ENCODE results near the gene ALPG. TPM values are rescaled to one million over a fixed set of nuclear protein-coding genes. Genes with fewer than 3 reads are reported as not detected.
"Not testable (repeated sequence)": the region's sequence is repeated elsewhere in the genome, so short reads cannot be mapped to it uniquely, and the experiment has no call there.

ALPG gene
- total and polyA plus RNA-seq, 2 experiments from 2014 or later, result not detected

- Histone ChIP-seq H3K27me3 (replicated peaks; ENCODE audit: insufficient read depth) (peaks cover 9% of the 10 kb centered on the region; the same call in 1 of the 2 replicates), H3K4me3 (no peak overlapping the region), H3K36me3 (ENCODE audit: low read depth) (no peaks in the 10 kb centered on the region), H3K9me2 (ENCODE audit: insufficient read depth) (no peaks in the 10 kb centered on the region), H3K9me3 (ENCODE audit: low read depth) (no peaks in the 10 kb centered on the region), H3K79me2 (ENCODE audit: insufficient read depth) (no peaks in the 10 kb centered on the region), H3F3A (ENCODE audit: insufficient read depth) (no peaks in the 10 kb centered on the region), H3K4me1 (ENCODE audit: insufficient read depth) (no peaks in the 10 kb centered on the region), H3K27ac (no peak overlapping the region), H3K9ac (no peak overlapping the region), H4K20me1 (ENCODE audit: insufficient read depth) (no peaks in the 10 kb centered on the region), H2AFZ (no peak overlapping the region), H3K4me2 (ENCODE audit: unreplicated experiment) (no peak overlapping the region)
- no peak for TF ChIP-seq EZH2 (IDR thresholded peaks at IDR 0.05; ENCODE audit: insufficient read depth, poor library complexity, severe bottlenecking)
- no peak for TF ChIP-seq EZH2phosphoT487 (IDR thresholded peaks at IDR 0.05; ENCODE audit: insufficient read depth, low read depth)
- in situ Hi-C loops (cut with MboI), result no loop called here
- DNase-seq, result no peak
- 63 to 64% methylated on average over 13 to 18 of the region's 18 CpGs for WGBS, 2 experiments (ENCODE audit: low coverage in 1 of 2, low lambda C conversion rate in 2 of 2, missing lambda C conversion rate in 2 of 2)
Measured at GRCh38 chr2:232447638-232448303, 41.1 kb downstream of the ALPG start.

DNA sequence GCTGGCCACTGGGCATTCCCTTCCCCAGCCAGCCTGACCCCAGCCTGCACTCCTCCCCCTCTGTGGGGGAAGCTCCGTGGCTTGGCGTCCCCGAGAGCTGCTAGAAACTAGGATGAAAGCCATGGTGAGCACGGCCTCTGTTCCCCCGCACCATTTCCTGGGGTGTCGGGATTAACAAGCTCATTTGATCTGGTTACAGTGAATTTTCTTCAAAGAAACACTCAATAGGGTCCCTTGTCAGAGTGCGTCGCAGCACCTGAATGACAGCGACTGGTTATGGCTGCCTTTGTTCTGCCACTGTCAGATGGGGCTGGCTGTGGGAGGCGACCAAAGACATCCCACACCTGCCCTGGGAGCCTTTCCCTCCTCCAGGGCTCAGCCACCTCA lies 41.7 kb downstream of the ALPG start:
- H3K9me3 ChIP-seq (ENCODE audit: low read depth), result no peaks in the 10 kb centered on the region
- H3K27me3 ChIP-seq (replicated peaks; ENCODE audit: insufficient read depth), result peaks cover 14% of the 10 kb centered on the region
- TF ChIP-seq EZH2phosphoT487 (IDR thresholded peaks at IDR 0.05; ENCODE audit: insufficient read depth, low read depth), result no peak
- TF ChIP-seq EZH2 (IDR thresholded peaks at IDR 0.05; ENCODE audit: insufficient read depth, poor library complexity, severe bottlenecking), result no peak
- H3K9me2 ChIP-seq (ENCODE audit: insufficient read depth), result no peaks in the 10 kb centered on the region
- WGBS, 2 experiments (ENCODE audit: low coverage in 1 of 2, low lambda C conversion rate in 2 of 2, missing lambda C conversion rate in 2 of 2), result 66 to 68% methylated on average over 10 of the region's 10 CpGs
- H2AFZ ChIP-seq, result no peak overlapping the region
- no peaks in the 10 kb centered on the region for H3K79me2 ChIP-seq (ENCODE audit: insufficient read depth)
- in situ Hi-C loops (cut with MboI), result no loop called here
- no peak overlapping the region for H3K9ac ChIP-seq
- DNase-seq, result no peak
- no peak overlapping the region for H3K27ac ChIP-seq
- no peaks in the 10 kb centered on the region for H3K4me1 ChIP-seq (ENCODE audit: insufficient read depth)
- no peaks in the 10 kb centered on the region for H3K36me3 ChIP-seq (ENCODE audit: low read depth)
- no peaks in the 10 kb centered on the region for H3F3A ChIP-seq (ENCODE audit: insufficient read depth)
- no peak overlapping the region for H3K4me2 ChIP-seq (ENCODE audit: unreplicated experiment)
- H4K20me1 ChIP-seq (ENCODE audit: insufficient read depth), result no peaks in the 10 kb centered on the region
- H3K4me3 ChIP-seq, result no peak overlapping the region

- H3K27ac ChIP-seq, result no peak overlapping the region
- H3K9ac ChIP-seq, result no peak overlapping the region
- peaks cover 24% of the 10 kb centered on the region for H3K27me3 ChIP-seq (replicated peaks; ENCODE audit: insufficient read depth)
- H3K4me3 ChIP-seq, result no peak overlapping the region
- no peak overlapping the region for H2AFZ ChIP-seq
- in situ Hi-C loops (cut with MboI), result no loop called here
- WGBS, 2 experiments (ENCODE audit: low coverage in 1 of 2, low lambda C conversion rate in 2 of 2, missing lambda C conversion rate in 2 of 2), result 64 to 69% methylated on average over 12 of the region's 12 CpGs
- H3K4me1 ChIP-seq (ENCODE audit: insufficient read depth), result no peaks in the 10 kb centered on the region
- H3K9me3 ChIP-seq (ENCODE audit: low read depth), result no peaks in the 10 kb centered on the region
- H3K9me2 ChIP-seq (ENCODE audit: insufficient read depth), result no peaks in the 10 kb centered on the region
- H3K36me3 ChIP-seq (ENCODE audit: low read depth), result no peaks in the 10 kb centered on the region
- no peak overlapping the region for H3K4me2 ChIP-seq (ENCODE audit: unreplicated experiment)
- no peak for DNase-seq
- no peaks in the 10 kb centered on the region for H4K20me1 ChIP-seq (ENCODE audit: insufficient read depth)
- no peak for TF ChIP-seq EZH2phosphoT487 (IDR thresholded peaks at IDR 0.05; ENCODE audit: insufficient read depth, low read depth)
- no peak for TF ChIP-seq EZH2 (IDR thresholded peaks at IDR 0.05; ENCODE audit: insufficient read depth, poor library complexity, severe bottlenecking)
- H3F3A ChIP-seq (ENCODE audit: insufficient read depth), result no peaks in the 10 kb centered on the region
- no peaks in the 10 kb centered on the region for H3K79me2 ChIP-seq (ENCODE audit: insufficient read depth)
Measured at GRCh38 chr2:232449964-232450363, 43.3 kb downstream of the ALPG start.

- in situ Hi-C loops (cut with MboI); H2AFZ ChIP-seq; DNase-seq; H3K27ac ChIP-seq; H3K36me3 ChIP-seq (ENCODE audit: low read depth); H3K9ac ChIP-seq; H3K4me2 ChIP-seq (ENCODE audit: unreplicated experiment); H3F3A ChIP-seq (ENCODE audit: insufficient read depth); H4K20me1 ChIP-seq (ENCODE audit: insufficient read depth); H3K4me1 ChIP-seq (ENCODE audit: insufficient read depth); H3K9me2 ChIP-seq (ENCODE audit: insufficient read depth); H3K79me2 ChIP-seq (ENCODE audit: insufficient read depth); H3K4me3 ChIP-seq; H3K9me3 ChIP-seq (ENCODE audit: low read depth): not testable (repeated sequence)
- 24 to 33% methylated on average over 3 of the region's 3 CpGs for WGBS, 2 experiments (ENCODE audit: low coverage in 1 of 2, low lambda C conversion rate in 2 of 2, missing lambda C conversion rate in 2 of 2)
- H3K27me3 ChIP-seq (replicated peaks; ENCODE audit: insufficient read depth), result peaks cover 34% of the 10 kb centered on the region
Measured at GRCh38 chr2:232451645-232452044, 45.0 kb downstream of the ALPG start.

GRCh38 chr2:232454630-232455029 lies 48.0 kb downstream of the ALPG start:
- H3K4me1 ChIP-seq (ENCODE audit: insufficient read depth), result no peaks in the 10 kb centered on the region

More at GRCh38 chr2:232454630-232455029, 48.0 kb downstream of the ALPG start:
- TF ChIP-seq EZH2 (IDR thresholded peaks at IDR 0.05; ENCODE audit: insufficient read depth, poor library complexity, severe bottlenecking) (no peak), EZH2phosphoT487 (IDR thresholded peaks at IDR 0.05; ENCODE audit: insufficient read depth, low read depth) (no peak)
- Histone ChIP-seq H3K36me3 (ENCODE audit: low read depth) (no peaks in the 10 kb centered on the region), H3K27ac (no peak overlapping the region), H3K4me3 (no peak overlapping the region), H2AFZ (no peak overlapping the region), H3K9ac (no peak overlapping the region), H3K27me3 (replicated peaks; ENCODE audit: insufficient read depth) (peaks cover 34% of the 10 kb centered on the region), H3K4me2 (ENCODE audit: unreplicated experiment) (no peak overlapping the region), H3K79me2 (ENCODE audit: insufficient read depth) (no peaks in the 10 kb centered on the region), H3F3A (ENCODE audit: insufficient read depth) (no peaks in the 10 kb centered on the region), H3K9me3 (ENCODE audit: low read depth) (no peaks in the 10 kb centered on the region), H3K9me2 (ENCODE audit: insufficient read depth) (no peaks in the 10 kb centered on the region), H4K20me1 (ENCODE audit: insufficient read depth) (no peaks in the 10 kb centered on the region)
- in situ Hi-C loops (cut with MboI), result no loop called here
- 45 to 69% methylated on average over 8 to 9 of the region's 9 CpGs for WGBS, 2 experiments (ENCODE audit: low coverage in 1 of 2, low lambda C conversion rate in 2 of 2, missing lambda C conversion rate in 2 of 2)
- no peak for DNase-seq

Measured in GM23248 (cell line).